Liver (tissue), 9 donors: ENCODE results near the gene IFIH1. TPM values are rescaled to one million over a fixed set of nuclear protein-coding genes. Genes with fewer than 3 reads are reported as not detected.

Experiments used
- DNase-seq: peaks from one replicate; pipeline ENCODE4 v3.0.0-alpha.2; 2017; ENCODE audit warnings: low spot score
- H3K27ac ChIP-seq, 2 donors: one replicate each; pipeline ENCODE4 v1.7.0; 2013; ENCODE audit warnings: inconsistent platforms in 2 of 2, low read length in 2 of 2, control low read depth in 1 of 2, low read depth in 1 of 2, mild to moderate bottlenecking in 1 of 2
- H3K27me3 ChIP-seq, 4 donors: one replicate each; pipeline versions ENCODE4 v1.6.1 to v1.7.0; 2013; ENCODE audit warnings: low read length in 3 of 4, inconsistent platforms in 1 of 4, mild to moderate bottlenecking in 1 of 4, moderate library complexity in 1 of 4; ENCODE audit not compliant: control insufficient read depth in 4 of 4, insufficient read depth in 4 of 4
- H3K36me3 ChIP-seq, 4 donors: one replicate each; pipeline versions ENCODE4 v1.6.1 to v1.7.0; 2013; ENCODE audit warnings: low read length in 3 of 4, mild to moderate bottlenecking in 3 of 4, low read depth in 1 of 4, moderate library complexity in 1 of 4; ENCODE audit not compliant: control insufficient read depth in 4 of 4, insufficient read depth in 3 of 4
- H3K4me1 ChIP-seq, 4 donors: one replicate each; pipeline versions ENCODE4 v1.6.1 to v1.7.0; 2013; ENCODE audit warnings: low read length in 3 of 4, mild to moderate bottlenecking in 3 of 4, moderate library complexity in 1 of 4; ENCODE audit not compliant: control insufficient read depth in 4 of 4, insufficient read depth in 4 of 4
- H3K4me3 ChIP-seq, 3 donors: one replicate each; pipeline versions ENCODE4 v1.6.1 to v1.7.0; 2013; ENCODE audit warnings: low read length in 3 of 3, control low read depth in 1 of 3, low read depth in 1 of 3, mild to moderate bottlenecking in 1 of 3
- H3K9ac ChIP-seq, 2 donors: one replicate each; pipeline ENCODE4 v1.7.0; 2013; ENCODE audit warnings: low read length in 2 of 2, mild to moderate bottlenecking in 2 of 2, moderate library complexity in 2 of 2, control low read depth in 1 of 2, low read depth in 1 of 2
- H3K9me3 ChIP-seq, 4 donors: one replicate each; pipeline versions ENCODE4 v1.6.1 to v1.7.0; 2013; ENCODE audit warnings: low read length in 3 of 4; ENCODE audit not compliant: control insufficient read depth in 4 of 4
- CTCF ChIP-seq: fragments of 150-350 bp; IDR thresholded peaks from 2 replicates; pipeline ENCODE4 v1.5.1; 2017; ENCODE audit warnings: improper control_type of control experiment, low read depth, low read length; ENCODE audit not compliant: missing input control
- EGR1 ChIP-seq, 2 donors: IDR thresholded peaks; 2 replicates each; pipeline ENCODE4 v1.6.1; 2016 to 2018; ENCODE audit warnings: antibody characterized with exemption in 2 of 2, low read depth in 2 of 2
- FOXA1 ChIP-seq: IDR thresholded peaks from 2 replicates; pipeline ENCODE4 v1.6.1; 2016; ENCODE audit warnings: antibody characterized with exemption
- FOXA2 ChIP-seq: IDR thresholded peaks from 2 replicates; pipeline ENCODE4 v1.6.1; 2016; ENCODE audit warnings: antibody characterized with exemption
- GABPA ChIP-seq, 2 donors: IDR thresholded peaks in 1 of 2; conservative IDR thresholded peaks in 1 of 2; 2 replicates each; pipeline ENCODE4 v1.6.1; 2016; ENCODE audit warnings: antibody characterized with exemption in 2 of 2, mild to moderate bottlenecking in 1 of 2, moderate library complexity in 1 of 2
- HNF4A ChIP-seq, 2 donors: conservative IDR thresholded peaks; 2 replicates each; pipeline ENCODE4 v1.6.1; 2016; ENCODE audit warnings: antibody characterized with exemption in 2 of 2, mild to moderate bottlenecking in 2 of 2
- HNF4G ChIP-seq: IDR thresholded peaks from 2 replicates; pipeline ENCODE4 v1.6.1; 2016; ENCODE audit warnings: antibody characterized with exemption
- MAX ChIP-seq: IDR thresholded peaks from 2 replicates; pipeline ENCODE4 v1.6.1; 2016; ENCODE audit warnings: antibody characterized with exemption
- NR2F2 ChIP-seq: IDR thresholded peaks from 2 replicates; pipeline ENCODE4 v1.6.1; 2016; ENCODE audit warnings: antibody characterized with exemption
- RAD21 ChIP-seq, 2 donors: IDR thresholded peaks; 2 replicates each; pipeline ENCODE4 v1.6.1; 2016; ENCODE audit warnings: antibody characterized with exemption in 2 of 2, mild to moderate bottlenecking in 2 of 2
- RXRA ChIP-seq, 2 donors: IDR thresholded peaks; 2 replicates each; pipeline ENCODE4 v1.6.1; 2017 to 2018; ENCODE audit warnings: antibody characterized with exemption in 2 of 2, mild to moderate bottlenecking in 1 of 2
- SP1 ChIP-seq: IDR thresholded peaks from 2 replicates; pipeline ENCODE4 v1.6.1; 2018; ENCODE audit warnings: antibody characterized with exemption, mild to moderate bottlenecking
- YY1 ChIP-seq: IDR thresholded peaks from 2 replicates; pipeline ENCODE4 v1.6.1; 2016; ENCODE audit warnings: antibody characterized with exemption, mild to moderate bottlenecking
- ZBTB33 ChIP-seq: IDR thresholded peaks from 2 replicates; pipeline ENCODE4 v1.6.1; 2016; ENCODE audit warnings: antibody characterized with exemption
- WGBS: extraction: QIAGEN DNeasy Blood & Tissue Kit; methylation state at CpG from one replicate; pipeline ENCODE4 v1.1.7; 2013; 5-methylcytosine and 5-hydroxymethylcytosine counted together
- polyA plus RNA-seq, 2 donors: library from polyadenylated mRNA; stranded (reverse) in 1 of 2; unstranded in 1 of 2; fragments of 200-250 nt in 1 of 2; fragments of >200 nt in 1 of 2; fragmentation: Nextera tagmentation in 1 of 2; extraction: Ambion mirVana in 1 of 2; gene quantifications; one replicate each; pipeline versions ENCODE4 v1.2.1 to v1.2.3, GENCODE V29; 2013 to 2015
- total RNA-seq, 2 donors: library from RNA; depleted of rRNA; stranded (reverse); fragments of >200 nt; gene quantifications; one replicate each; pipeline ENCODE4 v1.2.3, GENCODE V29; 2014
- donor health status: healthy.
- donor health status: healthy.
- donor health status: healthy.
- donor health status: healthy.
- donor health status: healthy.

IFIH1 gene
- total and polyA plus RNA-seq, 4 donors, result 5.5 to 13.2 (median 7.9) TPM

GRCh38 chr2:162254236-162254871 lies 64.1 kb downstream of the IFIH1 start:
- Histone ChIP-seq H3K27ac (no peak overlapping the region), H3K4me1 (no peaks in the 10 kb centered on the region), H3K9me3 (no peaks in the 10 kb centered on the region), H3K27me3 (no peaks in the 10 kb centered on the region), H3K9ac (no peak overlapping the region), H3K36me3 (no peaks in the 10 kb centered on the region), H3K4me3 (no peak overlapping the region)
- no peak for DNase-seq
- no peak for TF ChIP-seq HNF4A (conservative IDR thresholded peaks at IDR 0.05)
- no peak for TF ChIP-seq MAX
- TF ChIP-seq YY1, result no peak
- TF ChIP-seq RXRA (IDR thresholded peaks at IDR 0.05), result no peak
- TF ChIP-seq FOXA1, result no peak
- TF ChIP-seq EGR1 (IDR thresholded peaks at IDR 0.05; ENCODE audit: low read depth in 2 of 2), result no peak
- TF ChIP-seq CTCF, result no peak
- TF ChIP-seq NR2F2, result no peak
- no peak for TF ChIP-seq GABPA (IDR thresholded peaks at IDR 0.05 in 1 of 2, conservative IDR thresholded peaks at IDR 0.05 in 1 of 2)
- TF ChIP-seq RAD21 (IDR thresholded peaks at IDR 0.05), result no peak
- TF ChIP-seq ZBTB33, result no peak
- 82% methylated on average over 2 of the region's 2 CpGs for WGBS

DNA sequence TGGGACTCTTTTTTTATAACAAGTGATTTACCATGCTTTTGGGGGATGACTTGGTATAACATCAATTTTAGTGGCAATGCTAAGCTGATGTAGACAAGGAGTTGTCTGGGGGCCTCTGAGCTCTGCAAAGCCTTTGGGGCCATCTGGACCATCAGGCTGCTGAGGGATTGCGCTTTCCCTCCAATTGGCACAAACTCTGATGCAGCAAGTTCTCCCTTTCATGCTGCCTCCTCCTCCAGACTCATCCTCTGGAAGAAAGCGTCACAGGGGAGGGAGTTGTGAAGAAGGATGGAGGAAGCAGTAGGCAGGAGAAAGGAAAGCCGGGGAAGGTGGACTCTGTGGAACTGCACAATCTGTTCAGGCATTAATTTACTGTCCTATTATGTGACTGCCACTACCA lies 65.0 kb downstream of the IFIH1 start:
- H3K36me3 ChIP-seq, result no peaks in the 10 kb centered on the region
- no peak overlapping the region for H3K27ac ChIP-seq
- no peak overlapping the region for H3K9ac ChIP-seq
- no peaks in the 10 kb centered on the region for H3K4me1 ChIP-seq
- H3K9me3 ChIP-seq, result no peaks in the 10 kb centered on the region
- H3K27me3 ChIP-seq, result no peaks in the 10 kb centered on the region
- 82% methylated on average over 3 of the region's 3 CpGs for WGBS
- TF ChIP-seq RAD21 (IDR thresholded peaks at IDR 0.05) (no peak), MAX (no peak), SP1 (no peak), HNF4G (no peak), RXRA (IDR thresholded peaks at IDR 0.05) (no peak), YY1 (no peak), FOXA1 (no peak), ZBTB33 (no peak), FOXA2 (no peak)
- no peak for DNase-seq
- H3K4me3 ChIP-seq, result no peak overlapping the region
